HG03045 (cell line): Measurements from ENCODE around the gene TTF2.
"Not testable (repeated sequence)": the region's sequence is repeated elsewhere in the genome, so short reads cannot be mapped to it uniquely, and the experiment has no call there.

Experiments
- ATAC-seq: cut with Tn5 transposase; IDR thresholded peaks from one replicate; pipeline ENCODE4 v1.9.1; 2021; ENCODE audit warnings: mild to moderate bottlenecking, moderate library complexity; ENCODE audit not compliant: unreplicated experiment

The TTF2 gene

DNA sequence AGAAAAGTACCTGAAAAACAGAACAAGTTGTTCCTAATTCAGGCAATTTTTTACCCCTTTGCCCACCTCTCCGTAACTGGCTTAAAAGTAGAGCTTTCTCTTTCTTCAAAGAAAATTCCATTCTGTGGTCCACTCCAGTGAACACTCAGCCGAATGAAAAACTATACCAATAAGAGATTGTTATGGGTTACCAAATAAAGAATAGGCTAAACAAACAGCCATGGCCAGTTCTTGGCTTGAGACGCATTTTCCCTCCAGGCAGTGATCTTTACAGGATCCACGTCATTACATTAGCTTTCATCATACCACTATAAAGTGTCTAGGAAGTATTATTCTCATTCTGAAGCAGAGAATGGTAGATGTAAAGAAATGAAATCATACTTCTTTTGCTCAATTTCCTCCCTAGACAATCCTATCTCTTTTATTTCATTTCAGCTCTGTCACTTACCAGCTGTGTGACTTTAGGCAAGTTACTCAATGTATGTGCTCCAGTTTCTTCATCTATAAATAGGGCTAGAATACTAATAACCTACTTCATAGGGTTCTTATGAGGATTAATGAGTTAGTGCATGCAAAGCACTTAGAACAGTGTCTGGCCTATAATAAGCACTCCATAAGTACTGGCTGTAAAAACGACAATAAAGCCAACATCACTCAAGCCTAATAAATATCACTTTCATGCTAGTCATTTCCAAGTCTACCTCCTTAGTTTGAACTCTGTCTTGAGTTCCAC is 87.9 kb downstream of the TTF2 start:
- no peak for ATAC-seq

DNA sequence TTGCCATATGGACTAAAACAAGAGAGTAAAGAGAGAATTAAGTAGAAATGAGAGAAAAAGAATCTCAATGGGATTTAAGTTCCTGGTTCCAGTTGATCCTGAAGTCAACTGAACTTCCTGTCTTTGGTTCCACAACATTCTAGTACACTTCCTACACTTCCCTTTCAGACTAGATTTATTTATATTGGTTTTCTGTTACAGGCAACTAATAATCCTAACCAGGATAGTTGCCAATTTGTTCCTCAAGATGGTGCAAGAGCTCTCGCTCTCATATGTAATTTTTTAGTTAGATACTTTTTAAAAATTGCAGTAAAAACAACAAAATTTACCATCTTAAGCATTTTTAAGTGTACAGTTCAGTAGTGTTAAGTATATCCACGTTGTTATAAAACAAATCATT is 90.2 kb downstream of the TTF2 start:
- ATAC-seq: no peak

DNA sequence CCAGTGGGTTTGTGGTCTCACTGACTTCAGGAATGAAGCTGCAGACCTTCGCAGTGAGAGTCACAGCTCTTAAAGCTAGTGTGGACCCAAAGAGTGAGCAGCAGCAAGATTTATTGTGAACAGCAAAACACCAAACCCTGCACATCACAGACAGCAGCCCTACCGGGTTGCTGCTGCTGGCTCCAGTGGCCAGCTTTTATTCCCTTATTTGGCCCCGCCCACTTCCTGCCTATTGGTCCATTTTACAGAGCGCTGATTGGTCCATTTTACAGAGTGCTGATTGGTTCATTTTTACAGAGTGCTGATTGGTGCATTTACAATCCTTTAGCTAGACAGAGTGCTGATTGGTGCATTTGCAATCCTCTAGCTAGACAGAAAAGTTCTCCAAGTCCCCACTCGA is 91.2 kb downstream of the TTF2 start:
- ATAC-seq: not testable (repeated sequence)
